Testis (tissue), 2 donors: ENCODE data around the gene FLT4.

Experiments used
- CTCF ChIP-seq, 3 experiments: fragments of 450-650 bp in 2 of 3; fragments of 200-600 bp in 1 of 3; sonication (generic) in 1 of 3; IDR thresholded peaks; one replicate each; pipeline ENCODE4 v1.5.1; 2016 to 2019; ENCODE audit warnings: antibody characterized with exemption in 3 of 3, mild to moderate bottlenecking in 2 of 3, moderate library complexity in 1 of 3
- POLR2A ChIP-seq: fragments of 450-650 bp; IDR thresholded peaks from one replicate; pipeline ENCODE4 v1.6.1; 2017; ENCODE audit warnings: antibody characterized with exemption, mild to moderate bottlenecking, moderate library complexity

GRCh38 chr5:180639287-180639686, 10.1 kb downstream of the FLT4 start:
- TF ChIP-seq CTCF (IDR thresholded peaks at IDR 0.05) (no peak), POLR2A (no peak)
